ENCODE measurements around the gene GDF2. TPM values are rescaled to one million over a fixed set of nuclear protein-coding genes. Genes with fewer than 3 reads are reported as not detected.

Gene GDF2
- total and polyA plus RNA-seq, 2 of the 4 experiments (the other 2 are of a cell fraction): under 0.01 TPM; not detected in 1

- no peak for DNase-seq
- ATAC-seq (ENCODE audit: low read depth): no peak
- dilution Hi-C loops (cut with HindIII; ENCODE audit: low sequenced_read_pairs, unreplicated experiment): no loop called here
- H3K56ac ChIP-seq (ENCODE audit: extremely low read depth, insufficient read depth, low read length): no peak overlapping the region
- H3K14ac ChIP-seq (replicated peaks; ENCODE audit: low read depth, low read length): no peak overlapping the region
- BruUV-seq (replicated peaks): no TSS peak
- in situ Hi-C loops (cut with MboI; ENCODE audit: low sequenced_read_pairs): no loop called here
- H3K9me1 ChIP-seq (ENCODE audit: insufficient read depth, low read length): no peaks in the 10 kb centered on the region
- no peak overlapping the region for H3K4ac ChIP-seq (ENCODE audit: low read depth, low read length)
- no peak overlapping the region for H2BK20ac ChIP-seq (ENCODE audit: low read depth, low read length)
- H4K8ac ChIP-seq (ENCODE audit: low read depth in 2 of 2, low read length in 2 of 2): no peak overlapping the region
- no peak overlapping the region for H2AK5ac ChIP-seq (ENCODE audit: low read depth, low read length)
- H3K9ac ChIP-seq (ENCODE audit: low read depth, low read length): no peak overlapping the region
- no peaks in the 10 kb centered on the region for H3K9me3 ChIP-seq (ENCODE audit: control insufficient read depth, insufficient read depth, low read length)
- ChIA-PET POLR2A (ENCODE audit: unreplicated experiment) (no interaction called here), CTCF (interaction anchor here (0.5 kb wide), 1 partner anchor 360 kb away, joined by 4 read pairs; no protein-coding TSS in a partner anchor)
- no peak overlapping the region for H2AK9ac ChIP-seq (replicated peaks; ENCODE audit: low read depth, low read length, poor library complexity)
- TF ChIP-seq CEBPB (IDR thresholded peaks at IDR 0.05; ENCODE audit: low read depth, low read length): no peak
- no peak for TF ChIP-seq NFE2L2 (IDR thresholded peaks at IDR 0.05; ENCODE audit: low read depth, low read length)
- no peak for TF ChIP-seq MAFK (IDR thresholded peaks at IDR 0.05; ENCODE audit: low read depth, low read length)
- no peak for TF ChIP-seq SMC3 (IDR thresholded peaks at IDR 0.05; ENCODE audit: low read depth, low read length)
- no peak for TF ChIP-seq CTCF (conservative IDR thresholded peaks at IDR 0.05; ENCODE audit: low read depth, low read length)
- no peak for TF ChIP-seq FOS (IDR thresholded peaks at IDR 0.05; ENCODE audit: low read depth, low read length)
- TF ChIP-seq MXI1 (IDR thresholded peaks at IDR 0.05; ENCODE audit: borderline replicate concordance, low read depth, low read length): no peak
- TF ChIP-seq RAD21 (IDR thresholded peaks at IDR 0.05; ENCODE audit: low read length): no peak
- TF ChIP-seq RFX5 (IDR thresholded peaks at IDR 0.05; ENCODE audit: low read depth, low read length): no peak
- no peak for TF ChIP-seq BHLHE40 (IDR thresholded peaks at IDR 0.05; ENCODE audit: low read depth, low read length)
- TF ChIP-seq ELK1 (IDR thresholded peaks at IDR 0.05; ENCODE audit: borderline replicate concordance, low read depth, low read length): no peak
- no CpG with 5 or more reads among the region's 3 CpGs for WGBS, 2 experiments (ENCODE audit: extremely low coverage in 2 of 2, insufficient read length in 1 of 2)
- no peak overlapping the region for H2BK120ac ChIP-seq (ENCODE audit: low read depth, low read length)
- no peak overlapping the region for H2AFZ ChIP-seq (replicated peaks; ENCODE audit: low read length, poor library complexity)
- H4K5ac ChIP-seq (ENCODE audit: low read depth, low read length): no peak overlapping the region
- H3K4me1 ChIP-seq (ENCODE audit: control insufficient read depth, insufficient read depth, low read length): no peaks in the 10 kb centered on the region
- H4K91ac ChIP-seq (ENCODE audit: insufficient read depth, low read depth, low read length): no peak overlapping the region
- no peak overlapping the region for H3K27ac ChIP-seq (ENCODE audit: insufficient read depth, low read length)
- H3K79me1 ChIP-seq (ENCODE audit: low read depth in 1 of 2, low read length in 2 of 2): no peaks in the 10 kb centered on the region
- H3K23ac ChIP-seq (ENCODE audit: low read depth, low read length): no peak overlapping the region
- H2BK5ac ChIP-seq (ENCODE audit: low read depth, low read length, poor library complexity, severe bottlenecking): no peak overlapping the region
- peaks cover 19% of the 10 kb centered on the region for H3K27me3 ChIP-seq (ENCODE audit: control insufficient read depth, insufficient read depth, low read length)
- no peaks in the 10 kb centered on the region for H3K36me3 ChIP-seq (ENCODE audit: control insufficient read depth, insufficient read depth, low read length)
- no peaks in the 10 kb centered on the region for H4K20me1 ChIP-seq (ENCODE audit: insufficient read depth, low read length)
- H3K4me2 ChIP-seq (ENCODE audit: low read depth, low read length): no peak overlapping the region
- H2BK15ac ChIP-seq (ENCODE audit: low read depth, low read length): no peak overlapping the region
- no peak overlapping the region for H3K4me3 ChIP-seq (ENCODE audit: insufficient read depth, low read depth, low read length)
- no peak overlapping the region for H3K18ac ChIP-seq (ENCODE audit: low read depth, low read length)
- intact Hi-C loops (cut with micrococcal nuclease): no loop called here
These were observed 35.7 kb downstream of the GDF2 start for GRCh38 chr10:47357911-47358310.
